GM11168 (cell line): Measurements from ENCODE around the gene HSPA9.

Experiments
- in situ Hi-C: fragments of 300-500 bp; cut with MboI; formaldehyde crosslinking; loops from one replicate; pipeline ENCODE4 v1.12.0; 2022; ENCODE audit warnings: low sequenced_read_pairs; ENCODE audit not compliant: unreplicated experiment

HSPA9 gene

DNA sequence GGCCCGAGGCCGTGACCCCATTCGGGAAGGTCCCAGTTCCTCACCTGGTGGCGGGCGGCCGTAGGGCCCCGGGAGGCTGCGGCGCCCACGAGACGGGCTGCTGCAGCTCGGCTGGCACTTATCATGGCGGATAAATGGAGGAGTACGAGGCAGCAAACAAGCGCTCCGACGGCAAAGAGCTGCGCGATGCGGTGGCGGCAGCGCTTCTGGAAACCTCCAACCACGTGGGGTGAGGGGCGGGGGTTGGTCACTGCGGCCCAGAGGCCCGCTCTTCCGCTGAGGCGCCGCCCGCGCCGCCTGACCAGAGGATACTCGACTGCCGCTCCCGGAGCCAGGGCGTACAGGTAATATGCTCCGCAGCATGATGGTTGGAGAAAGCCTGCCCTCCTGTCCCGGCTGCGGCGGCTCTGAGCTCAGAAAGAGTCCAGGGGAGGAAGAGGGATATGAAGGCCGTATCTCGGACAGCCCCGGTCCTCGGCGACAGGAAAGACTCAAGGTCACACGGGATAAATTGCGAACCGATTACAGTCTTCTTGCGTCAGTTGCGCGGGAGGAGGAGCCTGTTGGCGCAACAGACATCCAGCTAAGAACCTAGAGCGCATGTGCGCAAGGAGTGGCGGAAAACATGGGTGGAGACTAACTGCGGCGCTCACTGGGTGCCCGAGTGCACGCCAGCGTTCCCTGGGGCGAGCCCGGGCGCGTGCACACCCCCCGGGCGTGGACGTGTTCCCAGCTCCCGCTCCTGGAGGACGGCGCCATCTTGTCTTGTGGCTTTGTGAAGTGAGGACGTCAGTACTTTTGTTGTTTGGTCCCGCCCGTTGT is at the start of gene HSPA9:
HSPA9 (minus strand) TSS at position 208 of the 822 bp plus-strand sequence; CDS start at position 125, 83 bp downstream.
- in situ Hi-C loops = no loop called here

DNA sequence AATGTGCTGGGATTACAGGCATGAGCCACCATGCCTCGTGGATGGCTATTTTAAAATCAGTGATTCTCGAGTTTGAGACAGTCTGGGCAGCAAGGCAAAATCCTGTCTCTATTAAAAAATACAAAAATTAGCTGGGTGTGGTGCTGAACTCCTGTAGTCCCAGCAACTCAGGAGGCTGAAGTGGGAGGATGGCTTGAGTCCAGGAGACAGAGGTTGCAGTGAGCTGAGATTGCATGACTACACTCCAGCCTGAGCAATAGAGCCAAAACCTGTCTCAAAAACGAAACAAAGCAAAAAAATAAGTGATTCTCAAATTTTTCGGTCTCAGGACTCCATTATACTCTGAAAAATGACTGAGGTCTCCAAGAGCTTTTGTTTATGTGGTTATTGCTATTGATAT is 47.9 kb upstream of the HSPA9 start:
- in situ Hi-C loops = no loop called here

DNA sequence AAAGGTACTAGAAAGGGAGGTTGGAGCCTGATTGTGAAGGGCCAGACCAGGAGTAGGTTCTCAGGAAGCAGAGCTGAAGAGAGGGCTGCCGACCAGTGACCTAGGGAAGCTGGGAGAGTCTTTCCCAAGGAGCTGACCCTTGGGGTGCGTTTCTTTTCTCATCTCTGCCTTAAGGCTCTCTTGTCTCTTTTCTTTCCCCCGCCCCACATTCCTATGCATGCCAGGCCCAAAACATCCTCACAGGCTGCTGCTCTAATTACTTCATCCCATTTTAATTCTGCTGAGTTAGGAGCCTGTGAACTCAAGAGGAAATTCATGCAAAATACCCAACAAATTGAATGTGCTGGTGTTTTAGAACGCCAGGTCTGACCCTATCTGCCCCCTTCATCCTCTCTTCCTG is 46.9 kb upstream of the HSPA9 start:
- in situ Hi-C loops = no loop called here

GRCh38 chr5:138620663-138621224 is 45.5 kb upstream of the HSPA9 start:
- in situ Hi-C loops = no loop called here

- in situ Hi-C loops = no loop called here
Measured at GRCh38 chr5:138616508-138616907, 41.3 kb upstream of the HSPA9 start.

- in situ Hi-C loops = no loop called here
Measured at GRCh38 chr5:138615461-138615860, 40.3 kb upstream of the HSPA9 start.

DNA sequence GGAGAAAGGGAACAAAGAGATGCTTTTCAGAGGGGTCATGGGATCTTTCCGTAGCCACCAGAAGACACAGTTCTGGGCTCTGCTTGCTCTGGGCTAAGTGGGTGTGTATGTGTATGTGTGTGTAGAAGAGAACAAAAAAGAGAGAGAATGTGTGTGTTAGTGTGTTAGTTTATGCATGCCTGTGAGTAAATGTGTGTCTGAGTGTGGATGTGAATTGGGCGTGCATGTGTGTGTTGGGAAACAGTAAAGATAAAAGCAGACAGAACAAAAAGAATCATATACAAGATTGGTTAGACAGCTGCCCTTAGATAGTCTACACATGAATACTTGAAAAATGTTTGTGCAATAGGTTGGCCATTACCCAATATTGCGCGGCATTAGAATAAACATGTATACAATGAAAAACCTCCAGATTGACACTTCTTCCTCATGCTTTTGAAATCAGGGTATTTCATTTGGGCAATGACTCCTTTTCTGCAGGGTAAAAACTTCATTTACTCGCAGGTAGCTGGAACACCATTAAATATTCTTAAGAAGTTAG is 36.5 kb upstream of the HSPA9 start:
- in situ Hi-C loops = no loop called here

GRCh38 chr5:138610918-138611677 is 35.9 kb upstream of the HSPA9 start:
- in situ Hi-C loops = no loop called here

DNA sequence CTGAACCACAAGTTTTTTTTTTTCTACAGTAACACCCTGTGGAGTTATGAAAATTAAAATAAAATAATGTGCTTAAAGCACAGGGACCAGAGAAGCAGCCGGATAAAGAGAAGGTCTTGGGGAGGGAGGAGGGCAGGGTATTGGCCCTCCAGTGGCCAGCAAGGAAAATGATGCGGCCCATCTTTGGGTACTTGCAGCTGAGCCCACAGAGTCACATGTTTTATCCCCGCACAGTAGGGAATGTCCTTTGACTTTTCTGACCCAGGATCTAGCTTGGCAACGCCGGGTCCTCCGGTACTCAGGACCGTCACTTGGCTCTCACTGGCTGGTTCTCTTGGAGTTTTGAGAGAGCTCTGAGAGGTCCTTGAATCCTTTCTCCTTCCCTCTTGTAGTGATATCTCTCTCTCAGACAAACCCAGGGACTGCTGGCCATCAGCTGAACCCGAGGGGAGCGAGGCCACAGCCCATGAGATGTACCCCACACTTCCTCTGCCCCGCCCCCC is 35.3 kb upstream of the HSPA9 start:
- in situ Hi-C loops = no loop called here

- in situ Hi-C loops = no loop called here
Measured at GRCh38 chr5:138606378-138607064, 31.3 kb upstream of the HSPA9 start.

- in situ Hi-C loops = no loop called here
Measured at GRCh38 chr5:138605254-138605972, 30.2 kb upstream of the HSPA9 start.

GRCh38 chr5:138604176-138604785 is 29.1 kb upstream of the HSPA9 start:
- in situ Hi-C loops = no loop called here

DNA sequence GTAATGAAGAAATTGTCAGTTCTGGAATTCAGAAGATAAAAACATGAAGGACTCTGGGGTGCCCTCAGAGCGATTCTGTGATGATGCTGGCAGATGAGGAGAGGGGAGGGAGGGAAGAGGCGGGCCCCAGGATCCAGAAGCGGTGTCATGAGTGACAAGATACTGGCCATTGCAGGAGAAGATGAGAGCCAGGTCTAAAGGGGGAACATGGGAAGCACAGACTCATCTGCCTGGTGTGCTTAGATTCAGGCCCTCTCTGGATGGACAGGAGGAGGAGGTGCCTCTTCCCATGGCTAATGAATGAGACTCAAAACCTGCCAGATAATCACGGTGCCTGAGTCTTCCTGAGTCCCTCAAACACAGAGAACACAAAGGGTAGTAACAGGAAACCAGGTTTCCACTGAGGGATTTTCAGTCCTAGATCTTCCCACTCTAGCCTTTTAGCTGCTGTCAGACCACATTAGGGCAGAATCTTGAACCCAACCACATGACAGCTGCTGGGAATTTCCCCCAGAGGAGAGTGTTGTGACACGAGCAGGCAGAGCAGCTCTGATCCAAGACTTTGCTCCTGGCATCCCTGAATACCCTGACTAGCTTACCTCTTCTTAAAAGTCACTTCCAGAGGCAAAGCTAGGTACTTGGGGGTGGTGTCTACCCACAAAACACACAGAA is 28.2 kb upstream of the HSPA9 start:
- in situ Hi-C loops = no loop called here

- in situ Hi-C loops = no loop called here
Measured at GRCh38 chr5:138602371-138603000, 27.3 kb upstream of the HSPA9 start.

GRCh38 chr5:138601444-138601843 is 26.2 kb upstream of the HSPA9 start:
- in situ Hi-C loops = no loop called here

GRCh38 chr5:138600446-138600845 is 25.2 kb upstream of the HSPA9 start:
- in situ Hi-C loops = no loop called here

GRCh38 chr5:138597661-138598400 is 22.6 kb upstream of the HSPA9 start:
- in situ Hi-C loops = no loop called here
